NT2/D1 (cell line): Measurements from ENCODE around the gene CTXND2.

Experiments used
- SUZ12 ChIP-seq: IDR thresholded peaks from 2 replicates; pipeline ENCODE4 v1.6.1; 2011; ENCODE audit not compliant: insufficient read length, insufficient read depth; ENCODE audit errors: extremely low read depth
- YY1 ChIP-seq: IDR thresholded peaks from 2 replicates; pipeline ENCODE4 v1.6.1; 2011; ENCODE audit not compliant: insufficient read length, insufficient read depth
- ZNF274 ChIP-seq: IDR thresholded peaks from 2 replicates; pipeline ENCODE4 v1.6.1; 2011; ENCODE audit warnings: mild to moderate bottlenecking, low read depth, low read length

- TF ChIP-seq ZNF274: no peak
- TF ChIP-seq SUZ12: no peak
- no peak for TF ChIP-seq YY1
These were observed 57.9 kb downstream of the CTXND2 start for GRCh38 chr1:150944856-150945255.
